Retinal pigment epithelial cell (primary cell): Measurements from ENCODE around the gene SLMAP.

Experiments
- DNase-seq: peaks from one replicate; pipeline ENCODE4 v3.0.0-alpha.2; 2010; ENCODE audit warnings: low read depth
- H3K4me3 ChIP-seq: 2 replicates; pipeline ENCODE4 v1.5.1; 2011; ENCODE audit warnings: mild to moderate bottlenecking, low read length, control low read depth, moderate library complexity
- CTCF ChIP-seq: conservative IDR thresholded peaks from 2 replicates; pipeline ENCODE4 v1.5.1; 2011; ENCODE audit warnings: low read depth, low read length, control low read depth, inconsistent platforms

The SLMAP gene

GRCh38 chr3:57961828-57962447 lies 205.8 kb downstream of the SLMAP start:
- H3K4me3 ChIP-seq: no peak overlapping the region
- no peak for DNase-seq
- TF ChIP-seq CTCF: peak; percentile 47

GRCh38 chr3:57962448-57962834 lies 206.3 kb downstream of the SLMAP start:
- H3K4me3 ChIP-seq: no peak overlapping the region
- TF ChIP-seq CTCF: no peak
- DNase-seq: no peak

GRCh38 chr3:57963811-57964346 lies 207.8 kb downstream of the SLMAP start:
- no peak for DNase-seq
- no peak for TF ChIP-seq CTCF
- H3K4me3 ChIP-seq: no peak overlapping the region

- no peak for DNase-seq
- no peak overlapping the region for H3K4me3 ChIP-seq
- TF ChIP-seq CTCF: no peak
Measured at GRCh38 chr3:57966829-57967228, 210.7 kb downstream of the SLMAP start.

- no peak for TF ChIP-seq CTCF
- no peak overlapping the region for H3K4me3 ChIP-seq
- no peak for DNase-seq
Measured at GRCh38 chr3:57967590-57967989, 211.5 kb downstream of the SLMAP start.

GRCh38 chr3:57968501-57968900 lies 212.4 kb downstream of the SLMAP start:
- DNase-seq: no peak
- no peak for TF ChIP-seq CTCF
- H3K4me3 ChIP-seq: no peak overlapping the region

- no peak overlapping the region for H3K4me3 ChIP-seq
- no peak for TF ChIP-seq CTCF
- DNase-seq: no peak
Measured at GRCh38 chr3:57971975-57972374, 215.9 kb downstream of the SLMAP start.
